HG02571 (cell line): ENCODE measurements around the gene OTULIN.

Experiments used
- ATAC-seq: cut with Tn5 transposase; IDR thresholded peaks from one replicate; pipeline ENCODE4 v1.9.1; 2021; ENCODE audit warnings: mild to moderate bottlenecking, moderate library complexity; ENCODE audit not compliant: unreplicated experiment

Gene OTULIN

GRCh38 chr5:14738050-14738449 lies 73.5 kb downstream of the OTULIN start:
- no peak for ATAC-seq

GRCh38 chr5:14739538-14739937 lies 75.0 kb downstream of the OTULIN start:
- ATAC-seq: no peak

- no peak for ATAC-seq
Measured at GRCh38 chr5:14739981-14740380, 75.5 kb downstream of the OTULIN start.

- no peak for ATAC-seq
Measured at GRCh38 chr5:14741131-14741530, 76.6 kb downstream of the OTULIN start.

- no peak for ATAC-seq
Measured at GRCh38 chr5:14741801-14742440, 77.4 kb downstream of the OTULIN start.

GRCh38 chr5:14742498-14742897 lies 78.0 kb downstream of the OTULIN start:
- no peak for ATAC-seq

- ATAC-seq: no peak
Measured at GRCh38 chr5:14743601-14744295, 79.2 kb downstream of the OTULIN start.

- no peak for ATAC-seq
Measured at GRCh38 chr5:14744296-14745187, 80.0 kb downstream of the OTULIN start.

- ATAC-seq: no peak
Measured at GRCh38 chr5:14745188-14745563, 80.7 kb downstream of the OTULIN start.

GRCh38 chr5:14745753-14746152 lies 81.2 kb downstream of the OTULIN start:
- ATAC-seq: no peak

- no peak for ATAC-seq
Measured at GRCh38 chr5:14748180-14748900, 83.8 kb downstream of the OTULIN start.
